Measurements from ENCODE around the gene MRS2. TPM values are rescaled to one million over a fixed set of nuclear protein-coding genes. Genes with fewer than 3 reads are reported as not detected.

The MRS2 gene
- total and polyA plus RNA-seq, 2 donors, result 19.6 to 22.3 TPM

DNA sequence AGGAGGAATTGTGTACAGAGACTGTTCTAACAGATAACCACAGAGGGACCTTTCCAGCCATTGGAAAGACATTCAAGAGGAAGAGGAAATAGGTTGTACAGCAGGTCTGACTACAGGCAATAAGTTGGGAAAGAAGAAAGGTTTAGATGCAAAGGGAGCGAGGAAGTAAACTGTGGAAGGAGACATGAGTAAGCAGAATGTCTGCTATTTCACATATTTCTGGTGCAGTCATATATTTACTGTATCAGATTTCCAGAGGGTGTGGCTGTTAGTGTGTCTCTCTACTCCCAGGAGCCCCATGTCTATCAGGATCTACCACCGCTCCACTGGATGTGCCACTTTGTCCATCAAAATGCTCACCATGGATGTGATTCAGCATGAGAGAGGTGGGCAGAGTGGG, 25.9 kb downstream of the MRS2 start:
- Histone ChIP-seq H3K27ac (ENCODE audit: low read depth) (no peak overlapping the region), H3K4me3 (ENCODE audit: low read depth, low read length) (no peak overlapping the region), H3K4me1 (ENCODE audit: insufficient read depth) (no peaks in the 10 kb centered on the region), H3K36me3 (ENCODE audit: insufficient read depth) (peaks cover 2% of the 10 kb centered on the region)
- no peak for DNase-seq (ENCODE audit: extremely low spot score)
- WGBS, result 90% methylated on average over 2 of the region's 2 CpGs

DNA sequence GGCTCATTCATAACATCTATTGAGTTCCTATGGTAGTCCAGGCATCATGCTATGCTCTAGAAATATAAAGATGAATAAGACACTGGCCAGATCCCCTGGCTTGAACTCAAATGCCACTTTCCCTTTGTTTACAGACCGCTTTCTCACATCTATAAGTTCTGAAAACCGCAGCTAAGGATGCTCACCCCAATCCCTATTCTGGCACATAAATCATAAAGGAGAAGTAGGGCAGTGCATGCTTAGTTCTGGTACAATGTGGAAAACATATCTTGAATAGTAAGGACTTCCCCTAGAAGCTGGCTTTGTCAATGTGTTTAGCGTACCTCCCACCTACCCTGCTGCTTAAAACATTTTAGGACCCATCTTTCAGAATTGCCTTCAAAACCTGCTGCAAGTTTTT, 26.4 kb downstream of the MRS2 start:
- Histone ChIP-seq H3K27ac (ENCODE audit: low read depth) (no peak overlapping the region), H3K4me1 (ENCODE audit: insufficient read depth) (no peaks in the 10 kb centered on the region), H3K4me3 (ENCODE audit: low read depth, low read length) (no peak overlapping the region), H3K36me3 (ENCODE audit: insufficient read depth) (peaks cover 2% of the 10 kb centered on the region)
- WGBS, result 72% methylated on average over 3 of the region's 3 CpGs
- DNase-seq (ENCODE audit: extremely low spot score), result no peak

DNA sequence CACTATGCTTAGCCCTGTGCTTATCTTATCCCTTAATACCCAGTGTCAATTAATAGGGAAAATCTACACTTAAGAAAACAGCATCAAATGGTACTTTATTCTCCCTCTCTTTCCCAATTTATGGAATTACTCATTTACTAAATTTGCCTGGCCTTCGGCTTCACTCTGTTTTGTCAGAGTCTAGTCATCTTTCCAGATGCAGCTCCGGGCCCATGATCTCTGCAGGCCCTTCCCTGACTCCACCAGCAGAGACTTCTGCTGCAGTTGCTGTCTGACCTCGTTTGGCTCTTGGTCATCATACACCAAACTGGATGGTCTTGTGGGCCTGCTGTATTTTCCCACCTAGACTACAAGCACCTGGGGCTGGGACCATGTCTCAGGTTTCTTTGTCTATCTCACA, 27.4 kb downstream of the MRS2 start:
- Histone ChIP-seq H3K4me1 (ENCODE audit: insufficient read depth) (no peaks in the 10 kb centered on the region), H3K36me3 (ENCODE audit: insufficient read depth) (no peaks in the 10 kb centered on the region), H3K27ac (ENCODE audit: low read depth) (no peak overlapping the region), H3K4me3 (ENCODE audit: low read depth, low read length) (no peak overlapping the region)
- no peak for DNase-seq (ENCODE audit: extremely low spot score)
- WGBS, result 80% methylated on average over 3 of the region's 3 CpGs

DNA sequence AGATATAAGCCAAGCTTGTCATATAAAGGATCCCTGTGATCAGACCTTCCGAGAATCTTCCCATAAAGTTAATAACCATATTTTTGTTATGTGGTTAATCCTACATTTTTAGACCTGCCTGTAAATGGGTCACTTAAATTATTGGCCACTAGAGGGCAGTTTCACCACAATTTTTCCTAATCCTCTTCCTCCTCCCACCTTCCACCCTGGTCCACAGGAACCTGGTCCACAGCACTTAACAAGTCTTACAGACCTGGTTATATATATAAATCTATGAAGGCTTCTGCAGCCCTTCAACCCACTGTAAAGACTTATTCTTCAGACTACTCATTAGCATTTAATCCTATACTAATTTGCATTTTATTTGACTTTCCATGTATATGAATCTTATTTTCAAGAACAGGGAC, 28.3 kb downstream of the MRS2 start:
- Histone ChIP-seq H3K4me3 (ENCODE audit: low read depth, low read length) (no peak overlapping the region), H3K36me3 (ENCODE audit: insufficient read depth) (no peaks in the 10 kb centered on the region), H3K27ac (ENCODE audit: low read depth) (no peak overlapping the region), H3K4me1 (ENCODE audit: insufficient read depth) (no peaks in the 10 kb centered on the region)
- 39% methylated on average over 1 of the region's 1 CpG for WGBS
- DNase-seq (ENCODE audit: extremely low spot score), result no peak

DNA sequence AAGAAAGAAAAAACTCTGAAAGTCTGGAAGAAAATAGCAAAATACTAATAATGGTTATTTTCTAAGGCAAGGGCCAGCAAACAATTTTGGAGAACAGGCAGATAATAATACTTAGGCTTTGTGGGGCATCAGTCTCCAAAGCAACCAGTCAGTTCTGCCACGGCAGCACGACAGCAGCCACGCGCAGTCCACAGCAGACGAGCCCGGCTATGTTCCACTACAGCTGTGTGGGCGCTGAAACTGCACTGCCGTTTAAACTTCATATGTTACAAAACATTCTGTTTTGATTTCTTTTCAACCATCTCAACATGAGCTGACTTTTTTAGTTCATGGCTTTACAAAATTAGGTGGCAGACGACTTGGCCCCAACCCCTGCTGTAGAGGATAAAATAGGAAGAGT, 29.9 kb downstream of the MRS2 start:
- Histone ChIP-seq H3K27ac (ENCODE audit: low read depth) (no peak overlapping the region), H3K36me3 (ENCODE audit: insufficient read depth) (no peaks in the 10 kb centered on the region), H3K4me1 (ENCODE audit: insufficient read depth) (no peaks in the 10 kb centered on the region), H3K4me3 (ENCODE audit: low read depth, low read length) (no peak overlapping the region)
- WGBS, result 92% methylated on average over 9 of the region's 9 CpGs
- DNase-seq (ENCODE audit: extremely low spot score), result no peak

DNA sequence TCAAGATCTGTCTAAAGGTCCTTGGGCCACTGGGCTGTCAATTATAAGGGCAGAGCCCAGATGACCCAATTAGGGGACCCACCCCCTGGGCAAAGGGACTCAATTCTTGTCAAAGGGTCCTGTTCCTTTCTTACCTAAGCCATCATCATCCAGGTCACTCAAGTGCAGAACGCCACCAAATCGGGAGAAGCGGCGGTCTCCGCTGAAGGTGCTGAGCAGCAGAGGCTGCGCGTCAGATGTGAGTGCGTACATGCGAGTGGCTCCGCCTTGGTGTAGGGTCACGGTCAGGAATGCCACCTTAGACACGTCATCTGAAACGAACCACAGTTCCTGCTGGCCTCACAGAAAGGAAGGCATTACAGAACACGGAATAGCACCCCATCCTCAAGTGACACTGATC, 34.2 kb downstream of the MRS2 start:
- Histone ChIP-seq H3K27ac (ENCODE audit: low read depth) (no peak overlapping the region), H3K4me1 (ENCODE audit: insufficient read depth) (no peaks in the 10 kb centered on the region), H3K36me3 (ENCODE audit: insufficient read depth) (no peaks in the 10 kb centered on the region), H3K4me3 (ENCODE audit: low read depth, low read length) (no peak overlapping the region)
- no peak for DNase-seq (ENCODE audit: extremely low spot score)
- 90% methylated on average over 14 of the region's 14 CpGs for WGBS

DNA sequence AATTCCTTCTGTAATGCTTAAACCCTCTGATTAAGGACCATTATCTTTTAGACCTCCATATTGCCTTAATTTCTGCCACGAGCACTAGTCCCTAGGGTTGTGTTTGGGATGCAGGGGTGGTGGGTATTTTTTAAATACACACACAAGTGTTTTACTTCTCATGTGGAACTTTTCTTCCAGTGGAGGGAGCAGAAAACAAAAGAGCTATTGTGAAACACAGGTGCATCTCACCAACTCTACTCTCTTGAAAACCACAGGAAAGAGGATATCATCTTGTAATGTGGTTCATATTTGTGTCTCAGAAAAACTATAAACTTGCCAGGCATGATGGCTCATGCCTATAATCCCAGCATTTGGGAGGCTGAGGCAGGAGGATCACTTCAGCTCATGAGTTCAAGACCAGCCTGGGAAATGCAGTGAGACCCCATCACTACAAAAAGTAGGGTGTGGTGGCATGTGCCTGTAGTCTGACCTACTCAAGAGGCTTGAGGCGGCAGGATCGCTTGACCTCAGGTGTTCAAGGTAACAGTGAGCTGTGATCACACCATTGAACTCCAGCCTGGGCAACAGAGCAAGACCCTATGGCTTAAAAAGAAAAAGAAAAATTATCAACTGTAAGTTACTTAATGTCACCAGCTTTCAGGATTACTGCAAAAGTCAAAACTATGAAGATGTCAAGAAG, 37.3 kb downstream of the MRS2 start:
- H3K4me1 ChIP-seq (ENCODE audit: insufficient read depth), result no peaks in the 10 kb centered on the region
- no peaks in the 10 kb centered on the region for H3K36me3 ChIP-seq (ENCODE audit: insufficient read depth)
- no peak overlapping the region for H3K4me3 ChIP-seq (ENCODE audit: low read depth, low read length)
- WGBS, result 94% methylated on average over 3 of the region's 3 CpGs
- no peak for DNase-seq (ENCODE audit: extremely low spot score)
- H3K27ac ChIP-seq (ENCODE audit: low read depth), result no peak overlapping the region

- no peak overlapping the region for H3K27ac ChIP-seq (ENCODE audit: low read depth)
- no peak for DNase-seq (ENCODE audit: extremely low spot score)
- no peaks in the 10 kb centered on the region for H3K4me1 ChIP-seq (ENCODE audit: insufficient read depth)
- H3K36me3 ChIP-seq (ENCODE audit: insufficient read depth), result no peaks in the 10 kb centered on the region
- no peak overlapping the region for H3K4me3 ChIP-seq (ENCODE audit: low read depth, low read length)
- WGBS, result 77% methylated on average over 16 of the region's 16 CpGs
These were observed 38.3 kb downstream of the MRS2 start for GRCh38 chr6:24440897-24441598.

GRCh38 chr6:24441599-24441904, 38.8 kb downstream of the MRS2 start:
- WGBS, result 84% methylated on average over 3 of the region's 3 CpGs
- Histone ChIP-seq H3K4me1 (ENCODE audit: insufficient read depth) (no peaks in the 10 kb centered on the region), H3K36me3 (ENCODE audit: insufficient read depth) (no peaks in the 10 kb centered on the region), H3K27ac (ENCODE audit: low read depth) (no peak overlapping the region), H3K4me3 (ENCODE audit: low read depth, low read length) (no peak overlapping the region)
- no peak for DNase-seq (ENCODE audit: extremely low spot score)

DNA sequence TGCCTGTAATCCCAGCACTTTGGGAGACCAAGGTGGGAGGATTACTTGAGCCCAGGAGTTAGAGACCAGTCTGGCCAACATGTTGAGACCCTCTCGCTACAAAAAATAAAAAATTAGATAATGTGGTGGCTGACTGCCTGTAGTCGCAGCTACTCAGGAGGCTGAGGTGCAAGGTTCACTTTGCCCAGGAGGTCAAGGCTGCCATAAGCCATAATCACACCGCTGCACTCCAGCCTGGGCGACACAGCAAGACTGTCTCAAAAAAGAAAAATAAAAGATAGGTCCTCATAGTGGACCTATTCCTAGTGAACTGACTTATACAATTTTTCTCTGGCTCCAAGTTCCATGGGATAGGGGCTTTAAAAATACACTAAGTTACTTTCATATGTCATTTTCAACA, 41.9 kb downstream of the MRS2 start:
- WGBS, result 95% methylated on average over 4 of the region's 4 CpGs
- no peaks in the 10 kb centered on the region for H3K4me1 ChIP-seq (ENCODE audit: insufficient read depth)
- DNase-seq (ENCODE audit: extremely low spot score), result no peak
- no peaks in the 10 kb centered on the region for H3K36me3 ChIP-seq (ENCODE audit: insufficient read depth)
- no peak overlapping the region for H3K4me3 ChIP-seq (ENCODE audit: low read depth, low read length)
- H3K27ac ChIP-seq (ENCODE audit: low read depth), result no peak overlapping the region

DNA sequence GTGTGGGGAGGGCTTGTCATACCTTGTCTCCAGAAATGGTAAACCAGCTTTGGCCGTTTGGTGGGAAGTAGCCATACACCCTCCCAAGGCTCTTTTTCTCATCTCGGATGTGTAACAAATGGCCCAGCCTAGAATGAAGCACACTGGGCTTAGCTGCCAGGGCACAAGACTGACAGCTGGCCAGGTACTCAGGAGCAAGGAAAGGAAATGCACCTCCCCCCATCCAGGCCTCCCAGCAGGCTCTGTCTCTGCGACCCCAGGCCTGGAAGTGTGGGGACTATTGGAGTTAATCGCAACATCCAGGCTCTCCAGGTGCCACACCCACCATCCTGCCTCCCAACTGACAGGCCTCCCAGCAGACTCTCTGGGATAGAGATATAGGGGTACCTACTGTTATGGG, 43.0 kb downstream of the MRS2 start:
- no peaks in the 10 kb centered on the region for H3K36me3 ChIP-seq (ENCODE audit: insufficient read depth)
- WGBS, result 72% methylated on average over 4 of the region's 4 CpGs

GRCh38 chr6:24446670-24447069, 43.9 kb downstream of the MRS2 start:
- H3K27ac ChIP-seq (ENCODE audit: low read depth), result no peak overlapping the region
- no peaks in the 10 kb centered on the region for H3K36me3 ChIP-seq (ENCODE audit: insufficient read depth)
- no peaks in the 10 kb centered on the region for H3K4me1 ChIP-seq (ENCODE audit: insufficient read depth)
- WGBS, result 90% methylated on average over 7 of the region's 7 CpGs
- no peak for DNase-seq (ENCODE audit: extremely low spot score)
- H3K4me3 ChIP-seq (ENCODE audit: low read depth, low read length), result no peak overlapping the region

More for the DNA sequence above, 43.0 kb downstream of the MRS2 start:
- Histone ChIP-seq H3K27ac (ENCODE audit: low read depth) (no peak overlapping the region), H3K4me3 (ENCODE audit: low read depth, low read length) (no peak overlapping the region), H3K4me1 (ENCODE audit: insufficient read depth) (no peaks in the 10 kb centered on the region)
- DNase-seq (ENCODE audit: extremely low spot score), result no peak

GRCh38 chr6:24448396-24448795, 45.7 kb downstream of the MRS2 start:
- Histone ChIP-seq H3K36me3 (ENCODE audit: insufficient read depth) (no peaks in the 10 kb centered on the region), H3K27ac (ENCODE audit: low read depth) (no peak overlapping the region), H3K4me3 (ENCODE audit: low read depth, low read length) (no peak overlapping the region), H3K4me1 (ENCODE audit: insufficient read depth) (no peaks in the 10 kb centered on the region)
- WGBS, result 81% methylated on average over 4 of the region's 4 CpGs
- no peak for DNase-seq (ENCODE audit: extremely low spot score)

GRCh38 chr6:24448828-24449525, 46.2 kb downstream of the MRS2 start:
- H3K4me3 ChIP-seq (ENCODE audit: low read depth, low read length), result no peak overlapping the region
- no peaks in the 10 kb centered on the region for H3K4me1 ChIP-seq (ENCODE audit: insufficient read depth)
- 76% methylated on average over 9 of the region's 9 CpGs for WGBS
- H3K36me3 ChIP-seq (ENCODE audit: insufficient read depth), result no peaks in the 10 kb centered on the region
- H3K27ac ChIP-seq (ENCODE audit: low read depth), result peak overlapping the region; percentile 47
- peak; percentile 17 for DNase-seq (ENCODE audit: extremely low spot score)

All from urinary bladder (tissue), 4 donors.